Measurements from ENCODE around the gene CDH4.

Gene CDH4

DNA sequence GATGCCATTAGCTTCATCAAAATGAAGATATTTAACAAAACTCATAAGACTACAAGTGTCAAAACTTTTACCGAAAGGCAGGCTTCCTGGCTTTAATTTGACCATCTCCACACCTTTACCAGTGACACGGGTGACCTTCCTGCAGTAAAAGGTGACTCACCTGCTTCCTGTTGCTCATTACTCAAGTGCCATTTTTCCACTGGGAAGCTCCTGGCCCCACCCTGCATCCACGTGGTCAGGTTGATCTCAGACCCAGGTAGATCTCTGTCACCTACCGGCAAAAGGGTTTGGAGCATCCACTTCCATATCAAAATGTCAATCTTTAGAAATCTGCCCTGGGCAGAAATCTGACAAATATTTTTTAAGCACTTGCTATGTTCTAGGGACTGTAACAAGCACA, 31.9 kb upstream of the CDH4 start:
- Histone ChIP-seq H3K4me1 (ENCODE audit: insufficient read depth, low read length) (no peaks in the 10 kb centered on the region), H3K27me3 (ENCODE audit: insufficient read depth, low read length, poor library complexity) (peaks cover 6% of the 10 kb centered on the region), H3K79me2 (ENCODE audit: insufficient read depth, low read length) (no peaks in the 10 kb centered on the region), H2AFZ (ENCODE audit: low read depth, low read length) (no peak overlapping the region), H3K9ac (ENCODE audit: low read depth, low read length) (no peak overlapping the region), H3K27ac (ENCODE audit: low read length) (no peak overlapping the region), H3K4me3 (ENCODE audit: low read depth in 1 of 2, low read length in 2 of 2) (no peak overlapping the region), H3K9me3 (ENCODE audit: insufficient read depth, low read length, severe bottlenecking) (no peaks in the 10 kb centered on the region), H4K20me1 (ENCODE audit: insufficient read depth, low read length) (0 out of 2 replicates have a peak, but pooled peaks cover 7% of the 10 kb centered on the region), H3K36me3 (ENCODE audit: insufficient read depth, low read length) (no peaks in the 10 kb centered on the region), H3K4me2 (ENCODE audit: insufficient read depth, low read length) (no peak overlapping the region)
- ATAC-seq (ENCODE audit: insufficient read depth, low read depth), result no peak
- TF ChIP-seq EZH2 (IDR thresholded peaks at IDR 0.05; ENCODE audit: borderline replicate concordance, low read depth, low read length, severe bottlenecking) (no peak), CTCF (IDR thresholded peaks at IDR 0.05; ENCODE audit: borderline replicate concordance, extremely low read depth, low read length, poor library complexity, severe bottlenecking) (no peak)
- DNase-seq, result no peak

- H3K9ac ChIP-seq (ENCODE audit: low read depth, low read length), result no peak overlapping the region
- no peak overlapping the region for H3K4me3 ChIP-seq (ENCODE audit: low read depth in 1 of 2, low read length in 2 of 2)
- DNase-seq, result no peak
- H3K36me3 ChIP-seq (ENCODE audit: insufficient read depth, low read length), result no peaks in the 10 kb centered on the region
- H3K4me2 ChIP-seq (ENCODE audit: insufficient read depth, low read length), result no peak overlapping the region
- no peak overlapping the region for H3K27ac ChIP-seq (ENCODE audit: low read length)
- 0 out of 2 replicates have a peak, but pooled peaks cover 7% of the 10 kb centered on the region for H4K20me1 ChIP-seq (ENCODE audit: insufficient read depth, low read length)
- no peaks in the 10 kb centered on the region for H3K9me3 ChIP-seq (ENCODE audit: insufficient read depth, low read length, severe bottlenecking)
- H3K79me2 ChIP-seq (ENCODE audit: insufficient read depth, low read length), result no peaks in the 10 kb centered on the region
- no peak for ATAC-seq (ENCODE audit: insufficient read depth, low read depth)
- H3K4me1 ChIP-seq (ENCODE audit: insufficient read depth, low read length), result no peaks in the 10 kb centered on the region
- no peak overlapping the region for H2AFZ ChIP-seq (ENCODE audit: low read depth, low read length)
- TF ChIP-seq EZH2 (IDR thresholded peaks at IDR 0.05; ENCODE audit: borderline replicate concordance, low read depth, low read length, severe bottlenecking), result no peak
- no peak for TF ChIP-seq CTCF (IDR thresholded peaks at IDR 0.05; ENCODE audit: borderline replicate concordance, extremely low read depth, low read length, poor library complexity, severe bottlenecking)
- peaks cover 6% of the 10 kb centered on the region for H3K27me3 ChIP-seq (ENCODE audit: insufficient read depth, low read length, poor library complexity)
These were observed 31.3 kb upstream of the CDH4 start for GRCh38 chr20:61220626-61221325.

DNA sequence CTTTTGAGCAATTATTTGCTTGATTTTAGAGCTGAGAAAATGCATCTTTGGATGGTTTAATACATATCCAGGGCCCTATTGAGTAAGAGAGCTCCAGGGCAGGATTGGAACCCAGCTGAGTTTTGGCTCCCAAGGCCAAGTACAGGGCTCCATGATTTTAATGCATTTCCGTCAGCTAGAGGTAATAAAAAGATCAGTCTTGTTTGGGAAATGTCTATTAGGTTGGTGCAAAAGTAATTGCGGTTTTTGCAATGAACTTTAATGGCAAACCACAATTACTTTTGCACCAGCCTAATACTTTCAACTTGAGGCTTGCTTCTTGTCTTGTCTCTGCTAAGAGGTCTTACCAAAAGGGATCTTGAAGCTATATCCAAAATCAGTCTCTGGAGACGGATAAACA, 29.4 kb upstream of the CDH4 start:
- TF ChIP-seq CTCF (IDR thresholded peaks at IDR 0.05; ENCODE audit: borderline replicate concordance, extremely low read depth, low read length, poor library complexity, severe bottlenecking), result no peak
- TF ChIP-seq EZH2 (IDR thresholded peaks at IDR 0.05; ENCODE audit: borderline replicate concordance, low read depth, low read length, severe bottlenecking), result no peak
- DNase-seq (no peak), ATAC-seq (ENCODE audit: insufficient read depth, low read depth) (no peak)
- H3K4me2 ChIP-seq (ENCODE audit: insufficient read depth, low read length), result no peak overlapping the region
- H3K27ac ChIP-seq (ENCODE audit: low read length), result no peak overlapping the region
- H3K36me3 ChIP-seq (ENCODE audit: insufficient read depth, low read length), result no peaks in the 10 kb centered on the region
- H3K27me3 ChIP-seq (ENCODE audit: insufficient read depth, low read length, poor library complexity), result peaks cover 13% of the 10 kb centered on the region
- H3K4me1 ChIP-seq (ENCODE audit: insufficient read depth, low read length), result no peaks in the 10 kb centered on the region
- no peak overlapping the region for H3K9ac ChIP-seq (ENCODE audit: low read depth, low read length)
- no peak overlapping the region for H2AFZ ChIP-seq (ENCODE audit: low read depth, low read length)
- 0 out of 2 replicates have a peak, but pooled peaks cover 3% of the 10 kb centered on the region for H4K20me1 ChIP-seq (ENCODE audit: insufficient read depth, low read length)
- no peak overlapping the region for H3K4me3 ChIP-seq (ENCODE audit: low read depth in 1 of 2, low read length in 2 of 2)
- H3K79me2 ChIP-seq (ENCODE audit: insufficient read depth, low read length), result no peaks in the 10 kb centered on the region
- no peaks in the 10 kb centered on the region for H3K9me3 ChIP-seq (ENCODE audit: insufficient read depth, low read length, severe bottlenecking)
